Posterior cingulate gyrus (tissue), 11 donors: ENCODE data around the gene PRR30.
"Not testable (repeated sequence)": the region's sequence is repeated elsewhere in the genome, so short reads cannot be mapped to it uniquely, and the experiment has no call there.

Experiments used
- DNase-seq, 10 donors: peaks; one replicate each; pipeline versions ENCODE4 v3.0.0 to v3.0.0-alpha.2; 2020 to 2021; ENCODE audit warnings: mixed read lengths in 3 of 10
- intact Hi-C: fragments of 100-400 bp; cut with DNase I; formaldehyde crosslinking; loops from one replicate; pipeline ENCODE4 v1.15.1; 2023

PRR30 gene

GRCh38 chr2:27139310-27139709, at the start of gene PRR30:
TSS of gene PRR30 (minus strand) at chr2:27139410. CDS start at chr2:27138329, 1,081 bp downstream.
- no peak for DNase-seq
- intact Hi-C loops: no loop called here

- intact Hi-C loops: no loop called here
- DNase-seq: no peak
These were observed 47.6 kb upstream of the PRR30 start for GRCh38 chr2:27186613-27187345.

GRCh38 chr2:27185331-27186026, 46.3 kb upstream of the PRR30 start:
- intact Hi-C loops: no loop called here
- DNase-seq: peak in 4 of 10 donors; percentile 8 to 86 (median 24)

- intact Hi-C loops: no loop called here
- DNase-seq: no peak
These were observed 44.9 kb upstream of the PRR30 start for GRCh38 chr2:27184115-27184514.

GRCh38 chr2:27182346-27182745, 43.1 kb upstream of the PRR30 start:
- DNase-seq: no peak
- intact Hi-C loops: no loop called here

GRCh38 chr2:27179344-27180000, 40.3 kb upstream of the PRR30 start:
- intact Hi-C loops: no loop called here
- DNase-seq: no peak

GRCh38 chr2:27178469-27178868, 39.3 kb upstream of the PRR30 start:
- intact Hi-C loops: no loop called here
- DNase-seq: no peak

- no peak for DNase-seq
- intact Hi-C loops: no loop called here
These were observed 38.5 kb upstream of the PRR30 start for GRCh38 chr2:27177441-27178351.

- DNase-seq, intact Hi-C loops: not testable (repeated sequence)
These were observed 36.6 kb upstream of the PRR30 start for GRCh38 chr2:27175781-27176180.

GRCh38 chr2:27175330-27175729, 36.1 kb upstream of the PRR30 start:
- no peak for DNase-seq
- intact Hi-C loops: no loop called here

- intact Hi-C loops: no loop called here
These were observed 35.4 kb upstream of the PRR30 start for GRCh38 chr2:27174638-27175037.

GRCh38 chr2:27171351-27171848, 32.2 kb upstream of the PRR30 start:
- DNase-seq: no peak
- intact Hi-C loops: no loop called here

More at GRCh38 chr2:27174638-27175037, 35.4 kb upstream of the PRR30 start:
- DNase-seq: peak in 1 of 10 donors; percentile 87

GRCh38 chr2:27170581-27171337, 31.5 kb upstream of the PRR30 start:
- DNase-seq: no peak
- intact Hi-C loops: no loop called here

- DNase-seq: no peak
- intact Hi-C loops: no loop called here
These were observed 26.0 kb upstream of the PRR30 start for GRCh38 chr2:27164960-27165763.

GRCh38 chr2:27162151-27163121, 23.2 kb upstream of the PRR30 start:
- DNase-seq: no peak
- intact Hi-C loops: no loop called here

- intact Hi-C loops: no loop called here
- no peak for DNase-seq
These were observed 21.0 kb upstream of the PRR30 start for GRCh38 chr2:27160191-27160590.

GRCh38 chr2:27159271-27159670, 20.1 kb upstream of the PRR30 start:
- intact Hi-C loops: no loop called here
- no peak for DNase-seq

- intact Hi-C loops: no loop called here
- DNase-seq: no peak
These were observed 19.3 kb upstream of the PRR30 start for GRCh38 chr2:27158468-27158867.
